Measurements from ENCODE around the gene GALNT16.

GALNT16 gene

GRCh38 chr14:69318241-69318640 lies 58.3 kb downstream of the GALNT16 start:
- DNase-seq = no peak

GRCh38 chr14:69318901-69319475 lies 59.0 kb downstream of the GALNT16 start:
- DNase-seq = no peak

DNA sequence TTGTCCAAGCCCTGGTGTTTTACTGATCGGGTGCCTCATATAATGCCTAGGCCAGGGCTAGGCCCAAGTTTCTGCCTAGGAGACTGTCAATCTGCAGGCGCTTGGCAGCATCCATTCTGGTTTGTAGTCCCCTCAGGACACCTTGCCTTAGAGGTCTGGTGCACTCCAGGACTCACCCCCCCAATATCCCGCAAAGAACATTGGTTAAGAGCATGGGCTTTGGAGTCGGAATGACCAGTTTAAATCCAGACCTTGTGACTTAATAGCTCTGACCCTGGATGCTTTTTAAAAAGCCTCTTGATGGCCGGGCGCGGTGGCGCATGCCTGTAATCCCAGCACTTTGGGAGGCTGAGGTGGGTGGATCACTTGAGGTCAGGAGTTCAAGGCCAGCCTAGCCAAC lies 60.0 kb downstream of the GALNT16 start:
- no peak for DNase-seq

GRCh38 chr14:69320581-69321365 lies 60.8 kb downstream of the GALNT16 start:
- DNase-seq = no peak

DNA sequence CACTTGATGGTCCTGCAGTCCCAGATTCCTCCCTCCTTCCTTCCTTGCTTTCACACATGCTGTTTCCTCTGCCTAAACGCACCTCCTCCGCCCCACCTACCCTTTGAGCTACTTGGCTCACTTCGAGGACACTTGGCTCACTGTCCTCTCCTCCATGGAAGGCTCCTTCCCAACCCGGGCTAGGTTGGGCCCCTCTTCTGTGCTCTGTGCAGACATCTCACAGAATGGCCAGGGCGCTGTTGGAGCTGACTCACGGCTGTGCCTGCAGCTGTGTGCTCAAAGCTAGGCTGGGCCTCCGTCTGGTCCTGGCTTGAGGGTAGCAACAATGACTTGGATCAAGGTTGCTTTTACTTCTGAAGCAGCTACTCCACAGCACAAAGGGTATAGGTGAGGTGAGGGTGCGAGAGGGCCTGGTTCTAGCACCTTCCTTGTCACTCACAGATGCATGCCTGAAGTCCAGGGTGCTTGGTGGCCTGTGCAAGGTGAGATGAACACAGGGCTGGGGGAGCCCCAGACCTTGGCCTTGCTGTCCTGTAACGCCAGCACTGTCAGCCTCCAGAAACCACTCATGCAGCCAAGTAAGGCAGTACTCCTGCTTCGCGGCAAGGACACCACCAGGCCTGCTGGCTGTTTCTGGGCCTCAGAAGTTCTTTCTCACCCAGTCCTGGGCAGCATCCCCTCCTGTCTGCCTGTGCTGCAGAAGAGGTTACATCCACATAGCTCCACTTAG lies 61.8 kb downstream of the GALNT16 start:
- DNase-seq = no peak

GRCh38 chr14:69323266-69323998 lies 63.5 kb downstream of the GALNT16 start:
- no peak for DNase-seq

- no peak for DNase-seq
Observed at GRCh38 chr14:69323999-69324282, 64.0 kb downstream of the GALNT16 start.

- DNase-seq = no peak
Observed at GRCh38 chr14:69324341-69324931, 64.5 kb downstream of the GALNT16 start.

GRCh38 chr14:69325086-69325485 lies 65.1 kb downstream of the GALNT16 start:
- DNase-seq = no peak

DNA sequence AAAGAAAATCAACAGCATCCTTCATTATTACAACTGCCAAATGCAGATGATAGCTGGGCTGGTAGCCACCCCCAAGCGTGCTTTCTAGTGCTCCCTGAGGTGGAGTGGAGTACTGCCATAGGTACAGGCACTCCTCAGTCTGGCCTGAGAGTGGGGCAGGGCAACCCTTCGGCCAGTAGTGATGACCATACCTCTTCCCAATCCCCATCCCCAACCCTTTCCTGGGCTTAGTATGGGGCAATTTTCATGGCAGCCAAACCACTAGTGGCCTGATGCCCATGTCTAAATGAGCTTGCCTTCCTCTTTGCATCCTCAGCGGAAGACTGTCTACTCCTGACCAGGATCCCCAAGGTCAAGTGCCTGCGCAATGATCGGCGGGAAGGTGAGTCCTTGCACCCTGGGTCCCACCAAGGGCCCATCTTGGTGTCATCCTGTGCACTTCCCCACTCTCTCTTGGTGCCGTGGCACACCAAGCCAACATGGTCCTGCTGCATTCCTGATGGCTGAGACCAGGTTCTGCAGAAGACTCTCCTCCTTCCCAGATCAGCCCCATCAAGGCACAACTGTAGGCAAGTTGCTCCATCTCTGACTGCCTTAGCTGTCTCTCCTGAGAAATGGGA lies 65.8 kb downstream of the GALNT16 start:
- no peak for DNase-seq

DNA sequence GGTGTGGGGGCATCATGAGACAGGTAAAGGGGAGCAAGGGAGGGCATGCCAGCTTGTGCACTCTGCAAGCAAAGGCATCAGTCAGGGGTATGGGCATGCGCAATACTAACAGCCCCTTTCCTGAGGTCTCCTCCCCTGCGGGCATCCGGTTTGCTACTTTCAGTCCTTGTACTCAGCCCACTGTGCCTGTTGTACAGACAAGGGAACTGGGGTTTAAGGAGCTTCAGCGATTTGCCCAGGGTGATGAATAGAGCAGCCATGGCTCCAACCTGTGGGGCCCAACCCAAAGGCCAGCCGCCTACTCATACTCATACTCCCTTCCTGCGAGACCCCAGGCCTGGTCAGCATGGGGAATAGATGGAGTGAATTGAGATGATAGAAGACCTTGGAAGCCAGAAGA lies 66.7 kb downstream of the GALNT16 start:
- no peak for DNase-seq

DNA sequence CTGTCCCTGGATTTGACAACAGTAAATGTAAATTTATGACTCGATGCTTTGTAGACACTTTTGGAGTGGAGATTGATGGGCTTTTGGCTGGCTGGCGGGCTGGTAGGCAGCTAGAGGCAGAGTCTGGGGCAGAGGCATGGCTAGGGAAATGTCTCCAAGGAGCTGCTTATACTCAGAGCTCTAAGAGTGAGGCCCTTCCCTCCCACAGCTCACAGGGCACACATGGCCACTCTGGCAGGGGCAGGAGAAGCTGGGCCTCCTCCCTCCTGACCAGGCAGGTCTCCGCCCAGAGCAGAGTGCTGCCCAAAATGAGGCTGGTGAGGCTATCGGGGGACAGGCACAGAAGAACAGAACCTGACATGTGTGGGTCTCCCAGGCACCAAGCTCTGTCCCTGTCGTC lies 67.5 kb downstream of the GALNT16 start:
- no peak for DNase-seq

DNA sequence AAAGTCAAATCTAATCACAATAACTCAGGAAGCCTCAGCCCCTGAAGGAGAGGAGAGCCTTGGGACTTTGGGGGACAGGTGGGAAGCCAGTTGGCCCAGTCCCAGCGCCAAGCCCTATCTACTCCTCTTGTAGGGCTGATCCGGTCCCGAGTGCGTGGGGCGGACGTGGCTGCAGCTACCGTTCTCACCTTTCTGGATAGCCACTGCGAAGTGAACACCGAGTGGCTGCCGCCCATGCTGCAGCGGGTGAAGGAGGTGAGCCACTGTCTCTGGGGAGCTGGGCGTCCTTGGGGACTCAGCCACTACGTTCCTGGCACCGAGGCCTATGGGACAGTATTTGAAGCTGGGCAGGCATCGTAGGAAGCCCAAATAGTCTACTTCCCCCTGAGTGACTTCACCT lies 68.4 kb downstream of the GALNT16 start:
- no peak for DNase-seq

GRCh38 chr14:69328765-69329164 lies 68.8 kb downstream of the GALNT16 start:
- DNase-seq = peak in 1 of 2 donors; percentile 7

- DNase-seq = no peak
Observed at GRCh38 chr14:69331206-69331605, 71.2 kb downstream of the GALNT16 start.

GRCh38 chr14:69332782-69333395 lies 72.9 kb downstream of the GALNT16 start:
- DNase-seq = no peak

DNA sequence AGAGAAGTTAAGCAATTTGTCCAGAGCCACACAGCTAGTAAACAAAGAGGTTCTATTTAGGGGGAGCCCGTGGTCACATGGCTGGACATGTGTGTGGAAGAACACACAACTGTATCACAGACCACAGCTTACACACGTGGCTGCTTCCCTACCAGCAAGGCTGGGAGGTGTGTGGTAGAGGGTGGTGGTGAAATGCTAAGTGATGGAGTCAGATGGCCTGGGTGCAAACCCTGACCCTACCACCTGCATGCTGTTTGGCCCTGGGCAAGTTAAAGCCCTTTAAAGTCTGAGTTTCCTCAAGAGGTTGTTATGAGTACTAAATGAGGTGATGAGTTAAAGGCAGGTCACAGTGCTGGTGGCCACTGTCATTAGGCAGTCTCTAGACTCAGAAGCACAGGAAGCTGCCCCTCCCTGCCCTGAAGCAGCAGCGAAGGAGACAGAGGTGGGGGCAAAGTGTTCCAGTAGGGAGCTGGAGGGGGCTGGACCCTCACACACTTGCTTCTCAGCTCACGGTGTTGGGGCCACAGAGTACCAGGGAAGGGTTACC lies 73.9 kb downstream of the GALNT16 start:
- DNase-seq = no peak

GRCh38 chr14:69334576-69334975 lies 74.6 kb downstream of the GALNT16 start:
- no peak for DNase-seq

DNA sequence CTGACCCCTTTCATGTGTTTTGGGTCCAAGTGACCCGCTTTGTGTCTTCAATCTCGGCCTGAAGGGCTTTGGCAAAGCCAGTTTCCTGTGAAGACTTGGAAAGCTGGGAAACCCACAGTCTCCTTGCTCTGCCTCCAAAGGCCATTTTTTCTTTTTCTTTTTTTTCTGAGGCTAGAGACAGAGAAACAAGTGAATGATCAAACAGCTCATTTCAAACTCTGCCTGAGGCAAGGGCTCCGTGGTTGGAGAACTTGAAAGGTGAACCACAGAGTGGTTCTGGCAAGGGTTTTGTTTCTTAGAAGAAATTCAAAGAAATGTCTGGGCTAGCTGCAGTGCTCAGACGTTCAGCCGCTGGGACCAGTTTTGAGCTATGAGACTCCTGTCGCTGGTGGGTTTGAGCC lies 75.4 kb downstream of the GALNT16 start:
- DNase-seq = peak in 1 of 2 donors; percentile 6

- DNase-seq = no peak
Observed at GRCh38 chr14:69337984-69338383, 78.0 kb downstream of the GALNT16 start.

- DNase-seq = no peak
Observed at GRCh38 chr14:69339426-69339825, 79.5 kb downstream of the GALNT16 start.

Data from hippocampal formation (tissue), 2 donors.